Diencephalon (tissue), 1 donor: Measurements from ENCODE around the gene TXNL1. TPM values are rescaled to one million over a fixed set of nuclear protein-coding genes. Genes with fewer than 3 reads are reported as not detected.

Experiments used
- total RNA-seq: library from RNA; depleted of rRNA; stranded (reverse); fragments of >200 nt; gene quantifications from one replicate; pipeline ENCODE4 v1.2.3, GENCODE V29; 2014

TXNL1 gene
- 63.4 TPM for total RNA-seq

GRCh38 chr18:56638232-56639103 is at the start of gene TXNL1:
TXNL1 (minus strand) TSS chr18:56638592; CDS start chr18:56638440, 152 bp downstream.

GRCh38 chr18:56650944-56651770 is 12.8 kb upstream of the TXNL1 start, which contains the start of gene WDR7:
WDR7 (plus strand) TSS chr18:56651359; CDS start chr18:56672516, 21,157 bp downstream.

Other genes starting within 250 kb of the TXNL1 start
- gene WDR7, start 12.8 kb upstream of the TXNL1 start, total RNA-seq = 138 TPM